ENCODE results near the gene TMEM203. TPM values are rescaled to one million over a fixed set of nuclear protein-coding genes. Genes with fewer than 3 reads are reported as not detected.

Gene TMEM203
- total and polyA plus RNA-seq, 2 experiments from 2014 or later, result 32.7 to 53.4 TPM

GRCh38 chr9:137169896-137170358 is 35.5 kb downstream of the TMEM203 start, which contains the start of gene LRRC26:
Gene LRRC26 (minus strand): TSS chr9:137170051. CDS start chr9:137169943, 108 bp downstream.
- H3K27ac Mint-ChIP-seq, result no peak within 1 kb of the TSS
- Histone ChIP-seq H3K4me1 (ENCODE audit: insufficient read depth) (no peaks in the 10 kb centered on the region; the same call in 1 of the 2 replicates), H3K79me2 (replicated peaks; ENCODE audit: insufficient read depth) (no peaks in the 10 kb centered on the region), H3K27me3 (ENCODE audit: insufficient read depth) (peaks cover 64% of the 10 kb centered on the region), H4K20me1 (replicated peaks; ENCODE audit: insufficient read depth) (no peaks in the 10 kb centered on the region), H3F3A (replicated peaks; ENCODE audit: low read depth) (no peaks in the 10 kb centered on the region), H3K36me3 (ENCODE audit: insufficient read depth) (no peaks in the 10 kb centered on the region), H3K27ac (ENCODE audit: low read depth) (no peak within 1 kb of the TSS), H2AFZ (peak within 1 kb of the TSS; percentile 69; the same call in 1 of the 2 replicates), H3K9me2 (ENCODE audit: insufficient read depth) (no peaks in the 10 kb centered on the region), H3K4me3 (peak within 1 kb of the TSS; percentile 55), H3K4me2 (peak within 1 kb of the TSS; percentile 82)
- TF ChIP-seq, protein P1, sequence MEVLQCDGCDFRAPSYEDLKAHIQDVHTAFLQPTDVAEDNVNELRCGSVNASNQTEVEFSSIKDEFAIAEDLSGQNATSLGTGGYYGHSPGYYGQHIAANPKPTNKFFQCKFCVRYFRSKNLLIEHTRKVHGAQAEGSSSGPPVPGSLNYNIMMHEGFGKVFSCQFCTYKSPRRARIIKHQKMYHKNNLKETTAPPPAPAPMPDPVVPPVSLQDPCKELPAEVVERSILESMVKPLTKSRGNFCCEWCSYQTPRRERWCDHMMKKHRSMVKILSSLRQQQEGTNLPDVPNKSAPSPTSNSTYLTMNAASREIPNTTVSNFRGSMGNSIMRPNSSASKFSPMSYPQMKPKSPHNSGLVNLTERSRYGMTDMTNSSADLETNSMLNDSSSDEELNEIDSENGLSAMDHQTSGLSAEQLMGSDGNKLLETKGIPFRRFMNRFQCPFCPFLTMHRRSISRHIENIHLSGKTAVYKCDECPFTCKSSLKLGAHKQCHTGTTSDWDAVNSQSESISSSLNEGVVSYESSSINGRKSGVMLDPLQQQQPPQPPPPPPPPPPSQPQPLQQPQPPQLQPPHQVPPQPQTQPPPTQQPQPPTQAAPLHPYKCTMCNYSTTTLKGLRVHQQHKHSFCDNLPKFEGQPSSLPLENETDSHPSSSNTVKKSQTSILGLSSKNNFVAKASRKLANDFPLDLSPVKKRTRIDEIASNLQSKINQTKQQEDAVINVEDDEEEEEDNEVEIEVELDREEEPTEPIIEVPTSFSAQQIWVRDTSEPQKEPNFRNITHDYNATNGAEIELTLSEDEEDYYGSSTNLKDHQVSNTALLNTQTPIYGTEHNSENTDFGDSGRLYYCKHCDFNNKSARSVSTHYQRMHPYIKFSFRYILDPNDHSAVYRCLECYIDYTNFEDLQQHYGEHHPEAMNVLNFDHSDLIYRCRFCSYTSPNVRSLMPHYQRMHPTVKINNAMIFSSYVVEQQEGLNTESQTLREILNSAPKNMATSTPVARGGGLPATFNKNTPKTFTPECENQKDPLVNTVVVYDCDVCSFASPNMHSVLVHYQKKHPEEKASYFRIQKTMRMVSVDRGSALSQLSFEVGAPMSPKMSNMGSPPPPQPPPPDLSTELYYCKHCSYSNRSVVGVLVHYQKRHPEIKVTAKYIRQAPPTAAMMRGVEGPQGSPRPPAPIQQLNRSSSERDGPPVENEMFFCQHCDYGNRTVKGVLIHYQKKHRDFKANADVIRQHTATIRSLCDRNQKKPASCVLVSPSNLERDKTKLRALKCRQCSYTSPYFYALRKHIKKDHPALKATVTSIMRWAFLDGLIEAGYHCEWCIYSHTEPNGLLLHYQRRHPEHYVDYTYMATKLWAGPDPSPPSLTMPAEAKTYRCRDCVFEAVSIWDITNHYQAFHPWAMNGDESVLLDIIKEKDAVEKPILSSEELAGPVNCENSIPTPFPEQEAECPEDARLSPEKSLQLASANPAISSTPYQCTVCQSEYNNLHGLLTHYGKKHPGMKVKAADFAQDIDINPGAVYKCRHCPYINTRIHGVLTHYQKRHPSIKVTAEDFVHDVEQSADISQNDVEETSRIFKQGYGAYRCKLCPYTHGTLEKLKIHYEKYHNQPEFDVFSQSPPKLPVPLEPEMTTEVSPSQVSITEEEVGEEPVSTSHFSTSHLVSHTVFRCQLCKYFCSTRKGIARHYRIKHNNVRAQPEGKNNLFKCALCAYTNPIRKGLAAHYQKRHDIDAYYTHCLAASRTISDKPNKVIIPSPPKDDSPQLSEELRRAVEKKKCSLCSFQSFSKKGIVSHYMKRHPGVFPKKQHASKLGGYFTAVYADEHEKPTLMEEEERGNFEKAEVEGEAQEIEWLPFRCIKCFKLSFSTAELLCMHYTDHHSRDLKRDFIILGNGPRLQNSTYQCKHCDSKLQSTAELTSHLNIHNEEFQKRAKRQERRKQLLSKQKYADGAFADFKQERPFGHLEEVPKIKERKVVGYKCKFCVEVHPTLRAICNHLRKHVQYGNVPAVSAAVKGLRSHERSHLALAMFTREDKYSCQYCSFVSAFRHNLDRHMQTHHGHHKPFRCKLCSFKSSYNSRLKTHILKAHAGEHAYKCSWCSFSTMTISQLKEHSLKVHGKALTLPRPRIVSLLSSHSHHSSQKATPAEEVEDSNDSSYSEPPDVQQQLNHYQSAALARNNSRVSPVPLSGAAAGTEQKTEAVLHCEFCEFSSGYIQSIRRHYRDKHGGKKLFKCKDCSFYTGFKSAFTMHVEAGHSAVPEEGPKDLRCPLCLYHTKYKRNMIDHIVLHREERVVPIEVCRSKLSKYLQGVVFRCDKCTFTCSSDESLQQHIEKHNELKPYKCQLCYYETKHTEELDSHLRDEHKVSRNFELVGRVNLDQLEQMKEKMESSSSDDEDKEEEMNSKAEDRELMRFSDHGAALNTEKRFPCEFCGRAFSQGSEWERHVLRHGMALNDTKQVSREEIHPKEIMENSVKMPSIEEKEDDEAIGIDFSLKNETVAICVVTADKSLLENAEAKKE (CRISPR knock-in tag; IDR thresholded peaks at IDR 0.05), result no peak
- TF ChIP-seq EZH2phosphoT487 (IDR thresholded peaks at IDR 0.05; ENCODE audit: unreplicated experiment), result no peak
- TF ChIP-seq, protein P2, sequence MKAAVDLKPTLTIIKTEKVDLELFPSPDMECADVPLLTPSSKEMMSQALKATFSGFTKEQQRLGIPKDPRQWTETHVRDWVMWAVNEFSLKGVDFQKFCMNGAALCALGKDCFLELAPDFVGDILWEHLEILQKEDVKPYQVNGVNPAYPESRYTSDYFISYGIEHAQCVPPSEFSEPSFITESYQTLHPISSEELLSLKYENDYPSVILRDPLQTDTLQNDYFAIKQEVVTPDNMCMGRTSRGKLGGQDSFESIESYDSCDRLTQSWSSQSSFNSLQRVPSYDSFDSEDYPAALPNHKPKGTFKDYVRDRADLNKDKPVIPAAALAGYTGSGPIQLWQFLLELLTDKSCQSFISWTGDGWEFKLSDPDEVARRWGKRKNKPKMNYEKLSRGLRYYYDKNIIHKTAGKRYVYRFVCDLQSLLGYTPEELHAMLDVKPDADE (IDR thresholded peaks at IDR 0.05), result no peak
- peaks cover 58% of the 10 kb centered on the region for H3K27me3 Mint-ChIP-seq (ENCODE audit: insufficient read depth, low read depth, poor library complexity)
- H3K4me1 Mint-ChIP-seq, result peaks cover 5% of the 10 kb centered on the region; the same call in 2 of the 3 replicates
- peak within 1 kb of the TSS; percentile 70 for H3K4me3 Mint-ChIP-seq
- DNase-seq (ENCODE audit: low spot score) (no peak), ATAC-seq (no peak)
- no peaks in the 10 kb centered on the region for H3K9me3 Mint-ChIP-seq
- no peaks in the 10 kb centered on the region for H3K36me3 Mint-ChIP-seq (ENCODE audit: low read depth)
